GM18517 (cell line): Measurements from ENCODE around the gene CCDC88C.

Experiments
- ATAC-seq: cut with Tn5 transposase; IDR thresholded peaks from one replicate; pipeline ENCODE4 v1.9.1; 2021; ENCODE audit warnings: mild to moderate bottlenecking, moderate library complexity; ENCODE audit not compliant: unreplicated experiment

The CCDC88C gene

GRCh38 chr14:91365552-91365951 lies 52.1 kb downstream of the CCDC88C start:
- no peak for ATAC-seq

- ATAC-seq, result no peak
These were observed 52.9 kb downstream of the CCDC88C start for GRCh38 chr14:91364524-91365270.

DNA sequence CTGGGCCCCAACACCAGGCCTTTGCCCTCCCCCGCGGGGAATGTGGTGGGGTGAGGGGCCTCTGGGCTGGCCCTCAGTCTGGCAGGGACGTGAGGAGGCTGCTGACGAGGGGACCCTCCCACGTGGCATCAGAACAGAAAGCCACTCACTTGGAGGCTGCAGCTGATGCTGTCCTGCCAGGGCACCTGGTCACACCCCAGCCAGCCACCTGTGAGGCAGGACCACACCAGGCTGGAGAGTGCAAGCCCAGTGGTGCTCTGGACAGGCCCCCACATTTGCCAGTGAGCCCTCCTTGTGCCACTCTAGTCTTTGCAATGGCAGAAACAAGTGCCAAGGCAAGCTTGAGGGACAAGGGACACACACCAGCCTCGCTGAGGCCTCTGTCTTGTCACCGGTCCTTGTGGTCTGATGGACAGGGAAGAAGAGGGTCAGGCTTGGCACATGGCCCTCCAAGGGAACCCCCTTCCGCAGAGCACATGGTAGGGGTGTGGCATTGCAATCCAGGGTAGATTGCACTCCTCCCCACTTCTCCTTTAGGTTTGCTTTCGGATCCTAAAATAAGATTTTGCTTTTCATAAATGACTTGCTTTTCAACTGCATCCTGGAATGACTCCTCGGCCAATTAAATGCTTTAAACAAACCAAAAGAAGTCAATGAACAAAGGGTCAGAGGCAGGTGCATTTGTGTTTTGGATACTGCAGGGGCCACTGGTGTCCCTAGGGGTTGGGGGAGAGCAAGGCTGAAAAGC lies 53.7 kb downstream of the CCDC88C start:
- peak; percentile 71 for ATAC-seq

DNA sequence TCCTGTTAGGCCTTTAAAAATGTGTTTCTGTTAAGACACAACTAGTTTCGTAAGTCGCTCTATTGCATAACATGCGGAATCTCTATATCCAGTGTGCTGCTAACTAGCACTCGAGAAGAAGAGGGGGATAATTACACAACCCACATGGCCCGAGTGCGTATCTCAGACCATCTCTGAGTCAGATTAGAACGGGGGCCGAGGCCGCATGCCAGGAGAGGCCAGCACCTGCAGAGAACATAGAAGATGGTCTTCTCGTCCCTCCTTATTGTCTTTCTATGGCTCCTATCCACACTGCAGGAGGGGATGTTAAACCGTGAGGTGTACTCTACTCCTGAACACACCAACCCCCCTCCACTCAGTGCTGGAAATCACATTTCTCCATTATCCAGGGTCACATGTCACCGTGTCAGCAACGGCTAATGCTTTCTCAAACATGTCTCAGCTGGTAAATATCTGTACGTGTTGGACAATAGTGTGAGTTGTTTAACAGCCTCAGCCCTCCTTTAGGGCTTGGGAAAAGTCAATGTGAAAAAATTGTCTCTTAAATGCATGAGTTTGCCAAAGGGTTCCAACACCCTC lies 56.3 kb downstream of the CCDC88C start:
- no peak for ATAC-seq

- no peak for ATAC-seq
These were observed 57.0 kb downstream of the CCDC88C start for GRCh38 chr14:91360490-91361232.

- no peak for ATAC-seq
These were observed 58.9 kb downstream of the CCDC88C start for GRCh38 chr14:91358654-91359220.

- ATAC-seq, result no peak
These were observed 59.6 kb downstream of the CCDC88C start for GRCh38 chr14:91358025-91358319.

- no peak for ATAC-seq
These were observed 60.2 kb downstream of the CCDC88C start for GRCh38 chr14:91357272-91358024.

DNA sequence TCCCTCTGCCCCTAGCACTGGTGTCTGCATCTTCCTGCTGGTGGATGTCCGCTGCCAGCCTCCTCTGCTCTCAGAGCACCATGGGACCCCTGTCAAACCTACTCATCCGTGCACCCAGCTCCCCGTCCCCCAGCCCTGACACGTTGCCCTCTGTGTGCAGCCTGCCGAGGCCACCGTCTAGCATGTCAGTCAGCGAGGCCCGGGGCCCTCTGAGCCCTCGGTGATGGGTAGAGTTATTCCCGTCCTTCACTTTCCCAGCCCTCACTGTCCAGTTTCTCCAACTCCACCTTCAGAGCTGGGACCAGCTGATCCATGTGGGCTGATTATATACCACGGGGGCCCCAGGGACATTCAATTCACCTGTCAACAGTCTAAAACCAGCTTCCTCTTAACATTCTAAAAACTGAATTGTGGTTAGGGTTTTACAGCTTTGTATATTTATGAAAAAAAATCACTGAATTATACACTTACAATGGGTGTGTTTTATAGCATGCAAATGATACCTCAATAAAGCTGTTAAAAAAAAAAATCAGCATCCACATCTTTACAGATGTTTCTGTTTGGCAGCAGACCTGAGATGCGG lies 61.3 kb downstream of the CCDC88C start:
- no peak for ATAC-seq

DNA sequence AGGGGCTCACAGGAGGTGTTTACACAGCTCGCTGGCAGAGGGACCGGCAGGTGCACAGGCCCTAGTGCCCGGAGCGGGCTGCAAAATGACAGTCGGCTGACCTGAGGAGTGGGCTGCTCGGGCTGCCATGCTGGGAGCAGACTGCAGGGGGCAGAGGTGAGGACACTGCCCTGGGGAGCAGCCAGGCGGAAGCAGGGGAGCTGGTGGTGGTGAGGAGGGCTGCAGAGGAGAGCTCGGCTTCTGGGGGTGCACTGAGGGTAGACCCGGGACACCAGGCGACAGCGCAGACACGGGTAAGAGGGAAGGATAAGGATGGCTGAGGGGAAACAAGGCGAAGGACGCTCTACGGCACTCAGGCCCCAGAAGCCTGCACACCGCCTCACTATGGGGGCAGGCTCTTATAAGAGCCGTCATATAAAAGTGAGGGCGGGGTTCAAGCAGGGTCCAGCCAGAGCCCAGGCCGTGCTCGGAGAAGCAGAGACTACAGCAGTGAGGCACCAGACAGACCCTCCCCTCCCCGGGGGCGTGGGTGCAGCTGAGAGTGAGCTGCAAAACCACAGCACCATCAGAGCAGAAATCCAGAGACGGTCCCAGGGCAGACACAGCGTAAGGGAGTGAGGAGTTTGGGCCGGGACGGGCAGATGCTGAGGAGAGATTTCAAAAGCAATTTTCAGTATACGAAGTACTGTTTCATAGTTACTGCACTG lies 62.5 kb downstream of the CCDC88C start:
- ATAC-seq, result no peak

DNA sequence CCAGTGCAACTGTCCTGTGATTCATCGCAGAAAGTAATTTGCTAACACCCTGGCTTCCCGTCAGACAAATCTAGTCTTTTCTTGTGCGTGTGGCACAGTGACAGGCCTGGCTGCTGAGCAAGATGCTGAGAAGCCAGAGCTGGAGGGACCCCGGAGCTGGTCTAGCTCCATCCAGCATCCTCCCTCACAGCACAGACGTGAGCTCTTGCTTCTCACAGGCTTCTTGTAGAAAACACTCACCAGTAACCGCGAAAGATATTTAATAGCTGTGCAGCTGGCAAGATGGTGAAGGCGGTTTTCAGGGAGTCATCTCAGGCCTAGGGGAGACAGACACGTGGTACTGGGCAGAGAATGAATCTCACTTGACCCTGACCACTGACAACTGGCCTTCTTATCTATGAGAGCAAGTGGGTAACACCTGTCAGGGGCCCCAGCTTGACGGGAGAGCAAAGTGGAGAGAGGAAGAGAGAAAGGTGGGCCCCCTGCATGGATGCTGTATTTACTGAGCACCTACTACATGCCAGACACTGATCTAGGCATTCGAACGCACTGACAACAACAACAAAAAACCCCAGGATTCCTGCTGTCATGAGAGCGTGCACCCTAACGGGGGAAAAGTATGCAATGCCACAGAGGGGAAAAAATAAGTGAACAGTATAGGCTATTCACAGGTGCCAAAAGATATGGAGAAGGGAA lies 63.3 kb downstream of the CCDC88C start:
- no peak for ATAC-seq

DNA sequence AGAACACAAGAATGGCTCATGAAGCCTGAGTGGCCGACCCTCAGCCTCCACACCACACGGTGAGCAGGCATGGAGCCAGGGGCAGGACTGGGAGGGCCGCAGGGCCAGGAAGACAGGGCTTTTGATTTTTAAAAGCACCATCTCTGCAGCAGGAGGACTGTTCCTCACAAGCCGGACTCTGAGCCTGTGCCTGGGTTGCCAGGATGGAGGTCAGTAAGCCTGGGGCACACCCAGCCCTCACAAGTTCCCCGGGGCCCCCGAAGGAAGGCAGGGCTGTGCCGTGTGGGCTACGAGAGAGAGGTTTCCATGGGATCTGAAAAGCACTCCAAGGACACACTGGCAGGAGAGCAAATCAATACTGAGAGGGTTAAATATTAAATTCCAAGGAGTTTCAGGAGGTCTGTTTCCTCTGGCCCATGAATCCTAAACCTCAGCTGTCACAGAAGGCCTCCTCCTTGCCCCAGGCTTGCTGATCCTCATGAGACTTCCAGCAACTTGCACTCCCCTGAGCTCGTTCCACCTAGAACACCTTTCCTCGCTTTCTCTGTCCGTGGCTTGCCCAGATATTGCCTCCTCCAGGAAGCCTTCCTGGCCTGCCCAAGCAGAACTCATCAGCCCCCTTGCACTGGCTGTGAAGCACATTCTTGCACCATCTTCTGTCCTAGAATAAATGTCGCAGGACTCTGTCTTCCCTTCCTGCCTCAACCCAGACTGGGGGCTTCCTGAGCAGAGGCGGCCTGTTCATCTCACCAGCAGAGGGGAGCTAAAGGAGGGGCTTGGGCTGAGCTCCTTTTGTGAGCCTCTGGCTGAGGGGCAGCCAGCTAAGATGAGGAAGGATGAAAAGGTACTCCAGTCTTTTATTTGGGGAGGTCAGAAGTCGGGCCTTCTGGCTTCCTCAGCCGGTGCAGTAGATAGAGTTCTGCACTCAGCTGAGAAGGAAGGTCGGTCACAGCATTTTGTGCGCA lies 64.6 kb downstream of the CCDC88C start:
- ATAC-seq, result no peak

DNA sequence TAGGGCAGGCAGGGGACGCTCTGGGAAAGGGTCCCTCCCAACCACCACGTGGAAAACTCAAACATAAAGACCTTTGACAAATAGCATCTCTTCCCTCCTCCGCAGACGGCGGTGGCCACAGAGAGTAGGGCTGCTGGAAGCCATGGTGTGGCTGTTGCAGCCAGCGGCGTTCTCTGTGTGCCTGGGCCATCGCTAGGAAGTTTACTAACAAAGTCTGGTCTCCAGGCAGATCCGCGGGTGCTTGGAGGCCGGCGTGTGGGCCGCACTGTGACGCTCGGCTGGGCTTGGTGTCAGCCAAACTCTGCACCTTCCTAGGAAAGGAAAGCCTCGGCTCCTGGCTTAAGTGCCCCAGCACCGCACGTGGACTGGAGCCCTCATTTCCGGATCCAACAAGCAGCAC lies 65.6 kb downstream of the CCDC88C start:
- ATAC-seq, result no peak

GRCh38 chr14:91351512-91351862 lies 66.1 kb downstream of the CCDC88C start:
- ATAC-seq, result no peak

GRCh38 chr14:91350813-91351511 lies 66.7 kb downstream of the CCDC88C start:
- ATAC-seq, result peak; percentile 62

GRCh38 chr14:91350483-91350812 lies 67.2 kb downstream of the CCDC88C start:
- peak; percentile 7 for ATAC-seq

GRCh38 chr14:91349481-91350074 lies 68.0 kb downstream of the CCDC88C start:
- peak; percentile 60 for ATAC-seq
